Neuronal stem cell (in vitro differentiated cells): ENCODE results near the gene CYP27B1.

ENCODE experiments used
- DNase-seq: peaks from one replicate; pipeline ENCODE4 v3.0.0-alpha.2; 2013; ENCODE audit warnings: low spot score
- H2AFZ ChIP-seq: one replicate; pipeline ENCODE4 v1.6.1; 2013; ENCODE audit warnings: mild to moderate bottlenecking, low read length, inconsistent platforms
- H2AK5ac ChIP-seq: 2 replicates; pipeline ENCODE4 v1.6.1; 2013; ENCODE audit warnings: low read depth, mild to moderate bottlenecking, inconsistent platforms, low read length, moderate library complexity, mixed read lengths
- H2BK120ac ChIP-seq: 2 replicates; pipeline ENCODE4 v1.6.1; 2013; ENCODE audit warnings: low read depth, mild to moderate bottlenecking, inconsistent platforms, low read length, moderate library complexity, mixed read lengths
- H2BK12ac ChIP-seq: one replicate; pipeline ENCODE4 v1.6.1; 2013; ENCODE audit warnings: low read length, inconsistent platforms
- H2BK15ac ChIP-seq: 2 replicates; pipeline ENCODE4 v1.6.1; 2013; ENCODE audit warnings: mild to moderate bottlenecking, low read length, inconsistent platforms, mixed read lengths
- H2BK5ac ChIP-seq: one replicate; pipeline ENCODE4 v1.6.1; 2013; ENCODE audit warnings: inconsistent platforms, mild to moderate bottlenecking, low read length, moderate library complexity
- H3K14ac ChIP-seq: one replicate; pipeline ENCODE4 v1.6.1; 2013; ENCODE audit warnings: low read length, inconsistent platforms
- H3K18ac ChIP-seq: 2 replicates; pipeline ENCODE4 v1.6.1; 2013; ENCODE audit warnings: low read length, inconsistent platforms
- H3K23ac ChIP-seq: 2 replicates; pipeline ENCODE4 v1.6.1; 2013; ENCODE audit warnings: low read depth, mild to moderate bottlenecking, mixed read lengths, low read length, inconsistent platforms; ENCODE audit not compliant: poor library complexity
- H3K27ac ChIP-seq: replicated peaks from 3 replicates; pipeline ENCODE4 v1.5.1; 2013; ENCODE audit warnings: low read length, inconsistent platforms
- H3K27me3 ChIP-seq, 3 experiments: 2 replicates each; pipeline ENCODE4 v1.6.1; 2013; ENCODE audit warnings: low read length in 3 of 3, mild to moderate bottlenecking in 2 of 3, inconsistent platforms in 1 of 3, low read depth in 1 of 3, mixed read lengths in 1 of 3, moderate library complexity in 1 of 3; ENCODE audit not compliant: control insufficient read depth in 3 of 3, insufficient read depth in 3 of 3
- H3K36me3 ChIP-seq, 2 donors: replicated peaks in 1 of 2; 2 replicates each; pipeline ENCODE4 v1.6.1; 2013; ENCODE audit warnings: low read length in 2 of 2; ENCODE audit not compliant: control insufficient read depth in 2 of 2, insufficient read depth in 2 of 2
- H3K4ac ChIP-seq: 2 replicates; pipeline ENCODE4 v1.6.1; 2013; ENCODE audit warnings: inconsistent platforms, mild to moderate bottlenecking, low read length, moderate library complexity
- H3K4me1 ChIP-seq, 2 donors: 1 replicate in 1 of 2; 2 replicates in 1 of 2; pipeline ENCODE4 v1.6.1; 2013; ENCODE audit warnings: low read length in 2 of 2, low read depth in 1 of 2; ENCODE audit not compliant: control insufficient read depth in 2 of 2, insufficient read depth in 1 of 2
- H3K4me2 ChIP-seq: one replicate; pipeline ENCODE4 v1.6.1; 2013; ENCODE audit warnings: mild to moderate bottlenecking, low read length, inconsistent platforms; ENCODE audit not compliant: insufficient read depth, poor library complexity, severe bottlenecking
- H3K4me3 ChIP-seq, 2 donors: 2 replicates each; pipeline ENCODE4 v1.5.1; 2013; ENCODE audit warnings: low read length in 2 of 2, mild to moderate bottlenecking in 2 of 2, inconsistent platforms in 1 of 2, moderate library complexity in 1 of 2
- H3K79me1 ChIP-seq: one replicate; pipeline ENCODE4 v1.6.1; 2013; ENCODE audit warnings: low read depth, mild to moderate bottlenecking, inconsistent platforms, low read length, moderate library complexity
- H3K9ac ChIP-seq: one replicate; pipeline ENCODE4 v1.6.1; 2013; ENCODE audit warnings: mild to moderate bottlenecking, low read depth, low read length, inconsistent platforms; ENCODE audit not compliant: poor library complexity
- H3K9me3 ChIP-seq, 2 donors: replicated peaks in 1 of 2; 2 replicates each; pipeline versions ENCODE3 to v1.6.1; 2013; ENCODE audit warnings: low read length in 2 of 2, mild to moderate bottlenecking in 2 of 2, inconsistent platforms in 1 of 2, low read depth in 1 of 2, mixed read lengths in 1 of 2, moderate library complexity in 1 of 2; ENCODE audit not compliant: control insufficient read depth in 2 of 2, insufficient read depth in 1 of 2
- H4K8ac ChIP-seq: one replicate; pipeline ENCODE4 v1.6.1; 2013; ENCODE audit warnings: low read depth, mild to moderate bottlenecking, inconsistent platforms, low read length, moderate library complexity
- H4K91ac ChIP-seq: one replicate; pipeline ENCODE4 v1.6.1; 2013; ENCODE audit warnings: low read length, low read depth, mild to moderate bottlenecking, inconsistent platforms; ENCODE audit not compliant: poor library complexity
- WGBS, 2 donors: extraction: QIAGEN DNeasy Blood & Tissue Kit; methylation state at CpG; one replicate each; pipeline ENCODE4 v1.1.7; 2013; ENCODE audit warnings: missing lambda C conversion rate in 2 of 2, mixed read lengths in 1 of 2; ENCODE audit not compliant: insufficient read length in 2 of 2, insufficient replicate concordance in 1 of 2; ENCODE audit errors: extremely low coverage in 2 of 2; 5-methylcytosine and 5-hydroxymethylcytosine counted together

Gene CYP27B1

GRCh38 chr12:57763881-57764661 lies 2.8 kb downstream of the CYP27B1 start:
- Histone ChIP-seq H2BK5ac (no peak overlapping the region), H3K4me2 (no peak overlapping the region), H3K9me3 (no peaks in the 10 kb centered on the region), H3K23ac (no peak overlapping the region), H2BK15ac (no peak overlapping the region), H4K8ac (no peak overlapping the region), H3K4me1 (peaks cover 0 to 13% of the 10 kb centered on the region in 2 donors), H4K91ac (no peak overlapping the region), H3K36me3 (peaks cover 6 to 69% of the 10 kb centered on the region in 2 donors), H3K14ac (no peak overlapping the region), H3K18ac (no peak overlapping the region), H3K79me1 (no peaks in the 10 kb centered on the region), H3K27me3 (peaks cover 0 to 49% (median 22%) of the 10 kb centered on the region in 3 experiments), H2AK5ac (no peak overlapping the region), H2BK12ac (no peak overlapping the region), H3K27ac (no peak overlapping the region), H2AFZ (no peak overlapping the region), H3K9ac (no peak overlapping the region), H2BK120ac (no peak overlapping the region), H3K4me3 (no peak overlapping the region), H3K4ac (no peak overlapping the region)
- DNase-seq, result no peak
- no CpG with 5 or more reads among the region's 6 CpGs for WGBS, 2 donors

DNA sequence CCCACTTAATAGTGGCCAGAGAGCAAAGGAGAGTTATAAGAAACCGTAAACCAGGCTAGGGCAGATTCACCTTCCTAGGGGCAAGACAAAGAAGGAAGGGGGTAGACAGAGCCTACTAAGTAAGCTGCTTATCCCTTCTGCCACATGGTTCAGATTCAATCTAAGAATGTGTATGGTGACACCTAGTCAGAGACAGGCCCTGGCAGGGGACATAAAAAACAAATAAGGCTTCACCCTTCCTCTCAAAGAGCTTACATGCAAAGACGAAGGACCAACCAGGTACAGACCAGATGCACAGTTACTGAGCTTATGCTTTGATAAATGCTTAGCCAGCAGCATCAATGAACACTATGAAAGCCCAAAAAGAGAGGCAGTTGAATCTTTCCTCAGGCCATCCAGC lies 4.4 kb downstream of the CYP27B1 start:
- no peak overlapping the region for H3K4me2 ChIP-seq
- no CpG with 5 or more reads among the region's 2 CpGs for WGBS, 2 donors
- no peak overlapping the region for H2BK12ac ChIP-seq
- no peaks in the 10 kb centered on the region for H3K79me1 ChIP-seq
- H2AFZ ChIP-seq, result no peak overlapping the region
- no peak for DNase-seq
- H3K18ac ChIP-seq, result no peak overlapping the region
- no peak overlapping the region for H2AK5ac ChIP-seq
- no peak overlapping the region for H4K91ac ChIP-seq
- no peak overlapping the region for H2BK120ac ChIP-seq
- H4K8ac ChIP-seq, result no peak overlapping the region
- no peak overlapping the region for H3K14ac ChIP-seq
- no peak overlapping the region for H2BK15ac ChIP-seq
- no peak overlapping the region for H3K9ac ChIP-seq
- no peaks in the 10 kb centered on the region for H3K9me3 ChIP-seq
- H3K23ac ChIP-seq, result no peak overlapping the region
- H3K4me3 ChIP-seq, result no peak overlapping the region
- peaks cover 0 to 13% of the 10 kb centered on the region in 2 donors for H3K4me1 ChIP-seq
- H2BK5ac ChIP-seq, result no peak overlapping the region
- peaks cover 0 to 45% (median 22%) of the 10 kb centered on the region in 3 experiments for H3K27me3 ChIP-seq
- no peak overlapping the region for H3K27ac ChIP-seq
- H3K36me3 ChIP-seq, result peaks cover 10 to 69% of the 10 kb centered on the region in 2 donors
- H3K4ac ChIP-seq, result no peak overlapping the region

- Histone ChIP-seq H2BK12ac (no peak overlapping the region), H3K27me3 (peaks cover 0 to 40% (median 21%) of the 10 kb centered on the region in 3 experiments), H3K4me3 (no peak overlapping the region), H3K4me1 (peaks cover under 1 to 6% of the 10 kb centered on the region in 2 donors), H2AK5ac (no peak overlapping the region), H3K36me3 (peaks cover 10 to 68% of the 10 kb centered on the region in 2 donors), H4K91ac (no peak overlapping the region), H4K8ac (no peak overlapping the region), H2BK15ac (no peak overlapping the region), H3K4me2 (no peak overlapping the region), H3K79me1 (no peaks in the 10 kb centered on the region), H3K18ac (no peak overlapping the region), H3K4ac (no peak overlapping the region), H3K9ac (no peak overlapping the region), H2BK120ac (no peak overlapping the region), H3K27ac (no peak overlapping the region), H3K14ac (no peak overlapping the region), H3K9me3 (no peaks in the 10 kb centered on the region), H2BK5ac (no peak overlapping the region), H3K23ac (no peak overlapping the region), H2AFZ (no peak overlapping the region)
- WGBS, 2 donors, result no CpG with 5 or more reads among the region's 4 CpGs
- no peak for DNase-seq
Observed at GRCh38 chr12:57761391-57761998, 5.4 kb downstream of the CYP27B1 start.

GRCh38 chr12:57760347-57760982 lies 6.4 kb downstream of the CYP27B1 start:
- Histone ChIP-seq H3K9me3 (no peaks in the 10 kb centered on the region), H3K14ac (no peak overlapping the region), H3K23ac (no peak overlapping the region), H3K4me2 (no peak overlapping the region), H3K9ac (no peak overlapping the region), H3K4me3 (no peak overlapping the region), H2AK5ac (no peak overlapping the region), H3K18ac (no peak overlapping the region), H3K27me3 (peaks cover 0 to 38% (median 16%) of the 10 kb centered on the region in 3 experiments), H2BK15ac (no peak overlapping the region), H3K27ac (no peak overlapping the region), H3K4ac (no peak overlapping the region), H2BK12ac (no peak overlapping the region), H3K4me1 (peaks cover 6 to 7% of the 10 kb centered on the region in 2 donors), H4K91ac (no peak overlapping the region), H4K8ac (no peak overlapping the region), H3K36me3 (peaks cover 10 to 68% of the 10 kb centered on the region in 2 donors), H2AFZ (no peak overlapping the region), H2BK5ac (no peak overlapping the region), H2BK120ac (no peak overlapping the region), H3K79me1 (peaks cover 3% of the 10 kb centered on the region)
- no CpG with 5 or more reads among the region's 3 CpGs for WGBS, 2 donors
- no peak for DNase-seq
